NCI-H2171 (cell line): Measurements from ENCODE around the gene SYMPK.

Experiments
- DNase-seq: peaks from one replicate; lab custom pipeline; 2025; lab: John Stamatoyannopoulos, UW

Gene SYMPK

GRCh38 chr19:45825263-45825605, 37.7 kb downstream of the SYMPK start:
- no peak for DNase-seq

GRCh38 chr19:45824531-45825262, 38.2 kb downstream of the SYMPK start:
- DNase-seq: no peak

- DNase-seq: peak; percentile 65
Measured at GRCh38 chr19:45824041-45824471, 38.9 kb downstream of the SYMPK start.

- DNase-seq: no peak
Measured at GRCh38 chr19:45823182-45823581, 39.8 kb downstream of the SYMPK start.

- no peak for DNase-seq
Measured at GRCh38 chr19:45822716-45823115, 40.2 kb downstream of the SYMPK start.

- no peak for DNase-seq
Measured at GRCh38 chr19:45821570-45821969, 41.4 kb downstream of the SYMPK start.

GRCh38 chr19:45821103-45821521, 41.8 kb downstream of the SYMPK start:
- DNase-seq: no peak

GRCh38 chr19:45820413-45821102, 42.4 kb downstream of the SYMPK start:
- no peak for DNase-seq

GRCh38 chr19:45819769-45820168, 43.2 kb downstream of the SYMPK start:
- DNase-seq: no peak

- DNase-seq: no peak
Measured at GRCh38 chr19:45817725-45818301, 45.1 kb downstream of the SYMPK start.

GRCh38 chr19:45817010-45817724, 45.8 kb downstream of the SYMPK start:
- peak; percentile 92 for DNase-seq

GRCh38 chr19:45816236-45817009, 46.5 kb downstream of the SYMPK start:
- no peak for DNase-seq

GRCh38 chr19:45815481-45816216, 47.3 kb downstream of the SYMPK start:
- DNase-seq: no peak

GRCh38 chr19:45814851-45815480, 48.0 kb downstream of the SYMPK start, which contains the start of gene RSPH6A:
TSS of gene RSPH6A (minus strand) at chr19:45815308. CDS start at chr19:45815176, 132 bp downstream.
- DNase-seq: no peak

- no peak for DNase-seq
Measured at GRCh38 chr19:45814166-45814780, 48.7 kb downstream of the SYMPK start.

- no peak for DNase-seq
Measured at GRCh38 chr19:45812297-45812696, 50.6 kb downstream of the SYMPK start.

- DNase-seq: peak; percentile 92
Measured at GRCh38 chr19:45809643-45810159, 53.2 kb downstream of the SYMPK start.

- DNase-seq: no peak
Measured at GRCh38 chr19:45805719-45806118, 57.2 kb downstream of the SYMPK start.

GRCh38 chr19:45804959-45805230, 58.1 kb downstream of the SYMPK start:
- DNase-seq: no peak
